Measurements from ENCODE around the gene CD34.

GRCh38 chr1:207951652-207952051 is 40.7 kb upstream of the CD34 start:
- TF ChIP-seq CTCF (conservative IDR thresholded peaks at IDR 0.05; ENCODE audit: low read length): no peak
- TF ChIP-seq EZH2phosphoT487 (IDR thresholded peaks at IDR 0.05; ENCODE audit: borderline replicate concordance, low read depth, low read length): no peak
